HepG2 (cell line): ENCODE data around the gene RAD1. TPM values are rescaled to one million over a fixed set of nuclear protein-coding genes. Genes with fewer than 3 reads are reported as not detected.

Experiments
- ARID2 ChIP-seq: sonication (generic); formaldehyde crosslinking; IDR thresholded peaks from 2 replicates; pipeline ENCODE4 v1.8.1; 2022; ENCODE audit warnings: mild to moderate bottlenecking, missing genetic modification reagents, borderline replicate concordance
- HCFC1 ChIP-seq: fragments of 150-350 bp; IDR thresholded peaks from 2 replicates; pipeline ENCODE4 v1.6.1; 2014; ENCODE audit warnings: low read depth, low read length
- HNRNPLL ChIP-seq: fragments of 200-400 bp; formaldehyde crosslinking; IDR thresholded peaks from 2 replicates; pipeline ENCODE4 v1.6.1; 2017; ENCODE audit warnings: mild to moderate bottlenecking, low read depth, low read length; ENCODE audit not compliant: poor library complexity, severe bottlenecking
- ISX ChIP-seq: sonication (generic); formaldehyde crosslinking; conservative IDR thresholded peaks from 2 replicates; pipeline ENCODE4 v1.5.0; 2020; ENCODE audit warnings: missing genetic modification reagents
- MXD4 ChIP-seq: IDR thresholded peaks from 2 replicates; pipeline ENCODE4 v1.6.1; 2016; ENCODE audit warnings: mild to moderate bottlenecking, missing biosample characterization, missing genetic modification reagents
- NR2F6 ChIP-seq, 2 experiments: IDR thresholded peaks; 2 replicates each; pipeline ENCODE4 v1.6.1; 2016; ENCODE audit warnings: antibody characterized with exemption in 1 of 2, mild to moderate bottlenecking in 1 of 2
- SRF ChIP-seq: IDR thresholded peaks from 2 replicates; pipeline ENCODE4 v1.6.1; 2011; ENCODE audit warnings: mild to moderate bottlenecking, low read depth, low read length, moderate library complexity
- TMF1 ChIP-seq: sonication (generic); formaldehyde crosslinking; IDR thresholded peaks from 2 replicates; pipeline ENCODE4 v1.8.1; 2022; ENCODE audit warnings: low read depth, missing genetic modification reagents
- ZNF343 ChIP-seq: sonication (generic); formaldehyde crosslinking; IDR thresholded peaks from 2 replicates; pipeline ENCODE4 v1.4.0; 2020; ENCODE audit warnings: mild to moderate bottlenecking, missing genetic modification reagents
- ZNF563 ChIP-seq: sonication (generic); formaldehyde crosslinking; IDR thresholded peaks from 2 replicates; pipeline ENCODE4 v1.8.0; 2022; ENCODE audit warnings: mild to moderate bottlenecking, moderate library complexity, missing genetic modification reagents
- ZNF747 ChIP-seq: sonication (generic); formaldehyde crosslinking; IDR thresholded peaks from 2 replicates; pipeline ENCODE4 v1.8.1; 2023; ENCODE audit warnings: missing genetic modification reagents, mild to moderate bottlenecking, borderline replicate concordance
- polyA plus RNA-seq, 8 experiments: library from polyadenylated mRNA; depleted of rRNA in 3 of 8; stranded (reverse) in 7 of 8; unstranded in 1 of 8; fragments of >200 nt; fragmentation: Illumina TruSeq in 4 of 8; extraction: Trizol in 4 of 8; gene quantifications; 2 replicates each; pipeline versions ENCODE4 v1.2.1 to v1.2.3, GENCODE V29; 2011 to 2016; ENCODE audit warnings: low read depth in 4 of 8, missing spikeins in 1 of 8, mixed read lengths in 1 of 8; ENCODE audit not compliant: insufficient read depth in 1 of 8
- total RNA-seq, 5 experiments: library from RNA; depleted of rRNA; stranded (reverse); fragments of >200 nt; fragmentation: Illumina TruSeq; extraction: Trizol; gene quantifications; 2 replicates each; pipeline ENCODE4 v1.2.3, GENCODE V29; 2016; ENCODE audit warnings: low read depth in 1 of 5
- TF ChIP-seq, protein P1 (sequence below): sonication (generic); formaldehyde crosslinking; IDR thresholded peaks from 2 replicates; pipeline ENCODE4 v1.5.1; 2020; ENCODE audit warnings: missing genetic modification reagents, mild to moderate bottlenecking, borderline replicate concordance
- TF ChIP-seq, protein P2 (sequence below): sonication (generic); formaldehyde crosslinking; IDR thresholded peaks from 2 replicates; pipeline ENCODE4 v1.5.1; 2020; ENCODE audit warnings: missing genetic modification reagents, mild to moderate bottlenecking, borderline replicate concordance
- TF ChIP-seq, protein P3 (sequence below): sonication (generic); formaldehyde crosslinking; IDR thresholded peaks from 2 replicates; pipeline ENCODE4 v1.5.0; 2020; ENCODE audit warnings: missing genetic modification reagents, mild to moderate bottlenecking, borderline replicate concordance
- TF ChIP-seq, protein P4 (sequence below), 2 experiments: sonication (generic) in 1 of 2; formaldehyde crosslinking in 1 of 2; IDR thresholded peaks; 2 replicates each; pipeline versions ENCODE4 v1.4.0 to v1.6.1; 2018 to 2020; ENCODE audit warnings: missing genetic modification reagents in 2 of 2, borderline replicate concordance in 1 of 2, low read depth in 1 of 2, mild to moderate bottlenecking in 1 of 2, missing biosample characterization in 1 of 2
- TF ChIP-seq, protein P5 (sequence below): sonication (generic); formaldehyde crosslinking; IDR thresholded peaks from 2 replicates; pipeline ENCODE4 v1.4.0; 2020; ENCODE audit warnings: mild to moderate bottlenecking, missing genetic modification reagents

RAD1 gene
- total and polyA plus RNA-seq, 2 of the 13 experiments (the other 11 are each of a cell fraction or from before 2014, with no cell fraction given) = 14.7 to 39.1 TPM

DNA sequence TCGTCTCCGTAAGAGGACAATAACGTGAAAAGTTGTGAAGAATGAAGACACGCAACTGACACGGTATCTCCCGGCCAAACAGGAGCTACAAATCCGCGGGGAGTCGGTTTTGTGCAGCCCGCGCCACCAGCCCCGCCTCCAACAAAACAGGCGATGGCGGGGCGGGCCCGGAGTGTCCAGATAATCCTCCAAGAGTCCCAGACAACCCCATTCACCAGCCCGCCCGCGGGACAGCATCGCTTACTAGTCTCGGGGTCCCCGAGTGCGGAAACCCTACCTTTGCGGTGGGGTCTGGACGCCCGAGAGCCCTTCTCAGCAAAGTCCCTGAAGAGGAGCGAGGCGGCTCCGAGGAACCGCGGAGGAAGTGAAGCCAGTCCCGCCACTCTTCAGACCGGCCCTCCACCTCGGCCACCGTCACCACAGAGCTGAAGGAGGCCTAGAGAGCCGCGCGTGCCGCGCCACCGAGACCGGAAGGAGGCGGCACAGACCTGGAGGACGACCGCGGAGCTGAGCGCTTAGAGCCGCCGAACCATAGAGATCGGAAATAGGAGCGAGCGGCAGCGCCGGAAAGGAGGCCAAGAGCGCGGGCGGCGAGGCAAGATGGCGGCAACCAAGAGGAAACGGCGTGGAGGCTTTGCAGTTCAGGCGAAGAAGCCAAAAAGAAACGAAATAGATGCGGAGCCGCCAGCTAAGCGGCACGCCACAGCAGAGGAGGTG lies at the start of gene RAD1, which contains the start of gene BRIX1 (continued):
- TF ChIP-seq, protein P1, sequence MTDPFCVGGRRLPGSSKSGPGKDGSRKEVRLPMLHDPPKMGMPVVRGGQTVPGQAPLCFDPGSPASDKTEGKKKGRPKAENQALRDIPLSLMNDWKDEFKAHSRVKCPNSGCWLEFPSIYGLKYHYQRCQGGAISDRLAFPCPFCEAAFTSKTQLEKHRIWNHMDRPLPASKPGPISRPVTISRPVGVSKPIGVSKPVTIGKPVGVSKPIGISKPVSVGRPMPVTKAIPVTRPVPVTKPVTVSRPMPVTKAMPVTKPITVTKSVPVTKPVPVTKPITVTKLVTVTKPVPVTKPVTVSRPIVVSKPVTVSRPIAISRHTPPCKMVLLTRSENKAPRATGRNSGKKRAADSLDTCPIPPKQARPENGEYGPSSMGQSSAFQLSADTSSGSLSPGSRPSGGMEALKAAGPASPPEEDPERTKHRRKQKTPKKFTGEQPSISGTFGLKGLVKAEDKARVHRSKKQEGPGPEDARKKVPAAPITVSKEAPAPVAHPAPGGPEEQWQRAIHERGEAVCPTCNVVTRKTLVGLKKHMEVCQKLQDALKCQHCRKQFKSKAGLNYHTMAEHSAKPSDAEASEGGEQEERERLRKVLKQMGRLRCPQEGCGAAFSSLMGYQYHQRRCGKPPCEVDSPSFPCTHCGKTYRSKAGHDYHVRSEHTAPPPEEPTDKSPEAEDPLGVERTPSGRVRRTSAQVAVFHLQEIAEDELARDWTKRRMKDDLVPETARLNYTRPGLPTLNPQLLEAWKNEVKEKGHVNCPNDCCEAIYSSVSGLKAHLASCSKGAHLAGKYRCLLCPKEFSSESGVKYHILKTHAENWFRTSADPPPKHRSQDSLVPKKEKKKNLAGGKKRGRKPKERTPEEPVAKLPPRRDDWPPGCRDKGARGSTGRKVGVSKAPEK = peak; percentile 76; the same call in 1 of the 2 replicates
- TF ChIP-seq HCFC1 (peak; percentile 64), MXD4 (CRISPR knock-in tag) (peak; percentile 78), ARID2 (CRISPR knock-in tag) (no peak), SRF (no peak; the same call in 1 of the 2 replicates), ISX (no peak; the same call in 1 of the 2 replicates), ZNF343 (CRISPR knock-in tag) (peak; percentile 92; the same call in 1 of the 2 replicates), ZNF563 (CRISPR knock-in tag) (peak; percentile 30; the same call in 1 of the 2 replicates), HNRNPLL (peak; percentile 72), ZNF747 (CRISPR knock-in tag) (peak; percentile 59; the same call in 1 of the 2 replicates), NR2F6 (IDR thresholded peaks at IDR 0.05) (no peak), NR2F6 (CRISPR knock-in tag; IDR thresholded peaks at IDR 0.05) (peak; percentile 20; the same call in 1 of the 2 replicates), TMF1 (CRISPR knock-in tag) (0 out of 2 replicates have a peak, but pooled peaks have one; percentile 0)
- TF ChIP-seq, protein P2, sequence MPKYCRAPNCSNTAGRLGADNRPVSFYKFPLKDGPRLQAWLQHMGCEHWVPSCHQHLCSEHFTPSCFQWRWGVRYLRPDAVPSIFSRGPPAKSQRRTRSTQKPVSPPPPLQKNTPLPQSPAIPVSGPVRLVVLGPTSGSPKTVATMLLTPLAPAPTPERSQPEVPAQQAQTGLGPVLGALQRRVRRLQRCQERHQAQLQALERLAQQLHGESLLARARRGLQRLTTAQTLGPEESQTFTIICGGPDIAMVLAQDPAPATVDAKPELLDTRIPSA (CRISPR knock-in tag) = no peak
- TF ChIP-seq, protein P3, sequence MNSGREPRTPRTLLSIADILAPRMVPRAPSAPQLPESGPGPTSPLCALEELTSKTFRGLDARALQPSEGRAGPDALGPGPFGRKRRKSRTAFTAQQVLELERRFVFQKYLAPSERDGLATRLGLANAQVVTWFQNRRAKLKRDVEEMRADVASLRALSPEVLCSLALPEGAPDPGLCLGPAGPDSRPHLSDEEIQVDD (CRISPR knock-in tag) = no peak
- TF ChIP-seq, protein P4, sequence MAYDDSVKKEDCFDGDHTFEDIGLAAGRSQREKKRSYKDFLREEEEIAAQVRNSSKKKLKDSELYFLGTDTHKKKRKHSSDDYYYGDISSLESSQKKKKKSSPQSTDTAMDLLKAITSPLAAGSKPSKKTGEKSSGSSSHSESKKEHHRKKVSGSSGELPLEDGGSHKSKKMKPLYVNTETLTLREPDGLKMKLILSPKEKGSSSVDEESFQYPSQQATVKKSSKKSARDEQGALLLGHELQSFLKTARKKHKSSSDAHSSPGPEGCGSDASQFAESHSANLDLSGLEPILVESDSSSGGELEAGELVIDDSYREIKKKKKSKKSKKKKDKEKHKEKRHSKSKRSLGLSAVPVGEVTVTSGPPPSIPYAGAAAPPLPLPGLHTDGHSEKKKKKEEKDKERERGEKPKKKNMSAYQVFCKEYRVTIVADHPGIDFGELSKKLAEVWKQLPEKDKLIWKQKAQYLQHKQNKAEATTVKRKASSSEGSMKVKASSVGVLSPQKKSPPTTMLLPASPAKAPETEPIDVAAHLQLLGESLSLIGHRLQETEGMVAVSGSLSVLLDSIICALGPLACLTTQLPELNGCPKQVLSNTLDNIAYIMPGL (CRISPR knock-in tag; IDR thresholded peaks at IDR 0.05; ENCODE audit: borderline replicate concordance in 1 of 2, low read depth in 1 of 2) = peak; percentile 78 to 93; a peak in 3 of 4 replicates
- TF ChIP-seq, protein P5, sequence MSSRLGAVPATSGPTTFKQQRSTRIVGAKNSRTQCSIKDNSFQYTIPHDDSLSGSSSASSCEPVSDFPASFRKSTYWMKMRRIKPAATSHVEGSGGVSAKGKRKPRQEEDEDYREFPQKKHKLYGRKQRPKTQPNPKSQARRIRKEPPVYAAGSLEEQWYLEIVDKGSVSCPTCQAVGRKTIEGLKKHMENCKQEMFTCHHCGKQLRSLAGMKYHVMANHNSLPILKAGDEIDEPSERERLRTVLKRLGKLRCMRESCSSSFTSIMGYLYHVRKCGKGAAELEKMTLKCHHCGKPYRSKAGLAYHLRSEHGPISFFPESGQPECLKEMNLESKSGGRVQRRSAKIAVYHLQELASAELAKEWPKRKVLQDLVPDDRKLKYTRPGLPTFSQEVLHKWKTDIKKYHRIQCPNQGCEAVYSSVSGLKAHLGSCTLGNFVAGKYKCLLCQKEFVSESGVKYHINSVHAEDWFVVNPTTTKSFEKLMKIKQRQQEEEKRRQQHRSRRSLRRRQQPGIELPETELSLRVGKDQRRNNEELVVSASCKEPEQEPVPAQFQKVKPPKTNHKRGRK (CRISPR knock-in tag) = no peak
